OCI-LY3 (cell line): ENCODE measurements around the gene PRX.

ENCODE experiments used
- H2AFZ ChIP-seq: fragments of 200-600, 300-600 bp; shearing (Covaris generic); 2 replicates; pipeline ENCODE4 v1.6.0; 2014; ENCODE audit warnings: antibody characterized with exemption, low read depth, low read length
- H3K27ac ChIP-seq: fragments of 200-600, 300-600 bp; sonication (generic); 2 replicates; pipeline ENCODE4 v1.5.1; 2014; ENCODE audit warnings: mild to moderate bottlenecking, low read length, moderate library complexity, mixed read lengths
- H3K27me3 ChIP-seq: fragments of 200-600, 300-600 bp; sonication (generic); 2 replicates; pipeline ENCODE4 v1.6.1; 2014; ENCODE audit warnings: low read depth, low read length, mixed read lengths
- H3K36me3 ChIP-seq: fragments of 200-600, 300-600 bp; sonication (generic); replicated peaks from 2 replicates; pipeline ENCODE3; 2014; ENCODE audit warnings: low read depth, low read length, mixed read lengths
- H3K4me1 ChIP-seq: fragments of 300-600, 200-600 bp; sonication (generic); 2 replicates; pipeline ENCODE4 v1.6.1; 2014; ENCODE audit warnings: low read length, mixed read lengths
- H3K4me2 ChIP-seq: fragments of 200-600, 300-600 bp; sonication (generic); 2 replicates; pipeline ENCODE4 v1.6.1; 2014; ENCODE audit warnings: low read length, mixed read lengths
- H3K4me3 ChIP-seq: fragments of 300-600, 200-600 bp; sonication (generic); 2 replicates; pipeline ENCODE4 v1.5.1; 2014; ENCODE audit warnings: antibody characterized with exemption, mild to moderate bottlenecking, low read length, moderate library complexity
- H3K79me2 ChIP-seq: fragments of 300-600, 200-600 bp; shearing (Covaris generic); 2 replicates; pipeline ENCODE4 v1.6.1; 2014; ENCODE audit warnings: mild to moderate bottlenecking, low read length, mixed read lengths
- H3K9ac ChIP-seq: fragments of 300-600, 200-600 bp; shearing (Covaris generic); 2 replicates; pipeline ENCODE4 v1.6.0; 2014; ENCODE audit warnings: mild to moderate bottlenecking, low read length, moderate library complexity
- H3K9me3 ChIP-seq: fragments of 200-600, 300-600 bp; shearing (Covaris generic); 2 replicates; pipeline ENCODE4 v1.6.1; 2014; ENCODE audit warnings: low read length, mixed read lengths; ENCODE audit not compliant: insufficient read depth
- H4K20me1 ChIP-seq: fragments of 200-600, 300-600 bp; sonication (generic); 2 replicates; pipeline ENCODE4 v1.6.1; 2016; ENCODE audit warnings: low read length, mixed read lengths; ENCODE audit not compliant: insufficient read depth
- CTCF ChIP-seq: fragments of 200-600, 300-600 bp; sonication (generic); IDR thresholded peaks from 2 replicates; pipeline ENCODE4 v1.5.1; 2014; ENCODE audit warnings: antibody characterized with exemption, low read length, low read depth
- EZH2phosphoT487 ChIP-seq: fragments of 200-600 bp; shearing (Covaris generic); IDR thresholded peaks from 2 replicates; pipeline ENCODE4 v1.6.1; 2018; ENCODE audit warnings: antibody characterized with exemption, mixed run types, low read depth

The PRX gene

GRCh38 chr19:40446263-40446784 lies 33.1 kb upstream of the PRX start:
- peaks cover 12% of the 10 kb centered on the region for H3K36me3 ChIP-seq
- H3K9me3 ChIP-seq = no peaks in the 10 kb centered on the region
- no peak overlapping the region for H3K27ac ChIP-seq
- H3K9ac ChIP-seq = no peak overlapping the region
- peaks cover 16% of the 10 kb centered on the region for H4K20me1 ChIP-seq
- H3K79me2 ChIP-seq = peaks cover 25% of the 10 kb centered on the region
- H3K4me3 ChIP-seq = no peak overlapping the region
- H3K4me1 ChIP-seq = peaks cover 6% of the 10 kb centered on the region
- no peaks in the 10 kb centered on the region for H3K27me3 ChIP-seq
- H2AFZ ChIP-seq = no peak overlapping the region
- TF ChIP-seq EZH2phosphoT487 (no peak), CTCF (no peak)
- H3K4me2 ChIP-seq = no peak overlapping the region

DNA sequence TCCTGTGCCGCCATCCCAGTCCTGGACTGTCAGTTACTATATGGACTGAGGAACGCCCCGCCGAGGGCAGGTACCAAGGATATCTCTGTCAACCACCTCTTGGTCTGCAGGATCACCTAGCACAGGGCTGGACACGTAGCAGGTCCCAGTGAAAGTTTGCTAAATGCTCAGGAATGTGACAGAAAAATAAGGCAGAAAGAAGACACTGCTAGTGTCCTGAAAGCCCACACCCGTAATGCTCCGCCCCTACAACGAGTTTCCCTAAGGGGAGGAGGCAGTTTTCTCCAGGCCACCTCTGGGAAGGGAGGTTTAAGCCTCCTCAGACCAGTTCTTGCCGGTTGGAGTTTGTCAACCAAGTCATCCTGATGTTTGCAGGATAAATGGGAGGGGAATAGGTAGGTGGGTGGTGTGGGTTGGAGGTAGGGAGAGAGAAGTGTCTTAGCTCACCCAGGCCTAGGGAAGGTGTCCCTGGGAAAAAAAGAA lies 32.6 kb upstream of the PRX start:
- no peak overlapping the region for H3K4me2 ChIP-seq
- peaks cover 21% of the 10 kb centered on the region for H4K20me1 ChIP-seq
- TF ChIP-seq CTCF (no peak), EZH2phosphoT487 (no peak)
- H3K27me3 ChIP-seq = no peaks in the 10 kb centered on the region
- peaks cover 6% of the 10 kb centered on the region for H3K4me1 ChIP-seq
- H3K9ac ChIP-seq = no peak overlapping the region
- H3K9me3 ChIP-seq = no peaks in the 10 kb centered on the region
- no peak overlapping the region for H3K4me3 ChIP-seq
- no peak overlapping the region for H2AFZ ChIP-seq
- no peak overlapping the region for H3K27ac ChIP-seq
- H3K79me2 ChIP-seq = peaks cover 30% of the 10 kb centered on the region
- peaks cover 17% of the 10 kb centered on the region for H3K36me3 ChIP-seq

DNA sequence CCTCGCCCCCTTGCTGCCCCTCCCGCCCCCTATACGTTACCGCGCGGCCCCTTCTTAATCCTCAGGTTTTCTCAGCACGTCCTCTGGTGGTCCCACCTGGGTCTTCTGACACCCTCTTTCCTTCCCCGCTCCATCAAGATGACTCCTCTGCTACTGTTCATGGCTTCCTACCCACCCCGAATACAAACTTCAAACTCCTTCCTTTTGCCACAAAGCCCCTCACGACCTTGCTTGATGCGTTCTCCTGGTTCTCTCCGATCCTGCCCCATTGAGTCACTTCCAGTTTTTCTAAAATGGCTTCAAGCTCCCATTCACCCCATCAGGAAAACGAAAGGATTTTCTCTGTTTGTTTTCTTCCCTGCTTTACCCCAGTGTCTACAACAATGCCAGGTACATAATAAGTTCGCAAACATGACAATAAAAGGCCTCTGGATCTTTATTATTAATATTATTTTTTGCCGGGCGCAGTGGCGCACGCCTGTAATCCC lies 31.7 kb upstream of the PRX start:
- peaks cover 26% of the 10 kb centered on the region for H3K36me3 ChIP-seq
- peaks cover 6% of the 10 kb centered on the region for H3K4me1 ChIP-seq
- H3K27me3 ChIP-seq = no peaks in the 10 kb centered on the region
- peak overlapping the region; percentile 67 for H3K9ac ChIP-seq
- H3K79me2 ChIP-seq = peaks cover 31% of the 10 kb centered on the region
- H3K4me3 ChIP-seq = peak overlapping the region; percentile 96
- no peak for TF ChIP-seq EZH2phosphoT487
- TF ChIP-seq CTCF = peak; percentile 58
- H2AFZ ChIP-seq = peak overlapping the region; percentile 91
- no peak overlapping the region for H3K27ac ChIP-seq
- peak overlapping the region; percentile 83 for H3K4me2 ChIP-seq
- H4K20me1 ChIP-seq = peaks cover 29% of the 10 kb centered on the region
- no peaks in the 10 kb centered on the region for H3K9me3 ChIP-seq

GRCh38 chr19:40444000-40444824 lies 31.0 kb upstream of the PRX start, which contains the start of gene SERTAD3:
Gene SERTAD3 (minus strand): TSS chr19:40444335. CDS start chr19:40442080, 2,255 bp downstream.
- Histone ChIP-seq H4K20me1 (peaks cover 29% of the 10 kb centered on the region), H3K9ac (peak within 1 kb of the TSS; percentile 100), H3K4me3 (peak within 1 kb of the TSS; percentile 96), H3K27me3 (no peaks in the 10 kb centered on the region), H3K27ac (peak within 1 kb of the TSS; percentile 93), H3K4me1 (peaks cover 6% of the 10 kb centered on the region), H3K79me2 (peaks cover 31% of the 10 kb centered on the region), H3K36me3 (peaks cover 29% of the 10 kb centered on the region), H3K4me2 (peak within 1 kb of the TSS; percentile 83), H3K9me3 (no peaks in the 10 kb centered on the region), H2AFZ (peak within 1 kb of the TSS; percentile 94)
- TF ChIP-seq CTCF = no peak
